Fibroblast of villous mesenchyme (primary cell): Measurements from ENCODE around the gene RBM20. TPM values are rescaled to one million over a fixed set of nuclear protein-coding genes. Genes with fewer than 3 reads are reported as not detected.

Source experiments
- DNase-seq: peaks from one replicate; pipeline ENCODE4 v3.0.0-alpha.2; 2010; ENCODE audit warnings: low read depth
- H3K4me3 ChIP-seq: 2 replicates; pipeline ENCODE4 v1.5.1; 2011; ENCODE audit warnings: low read depth, mild to moderate bottlenecking, low read length
- CTCF ChIP-seq: IDR thresholded peaks from 2 replicates; pipeline ENCODE4 v1.5.1; 2012; ENCODE audit warnings: low read depth, mild to moderate bottlenecking, low read length; ENCODE audit not compliant: insufficient read depth
- total RNA-seq: library from RNA; depleted of rRNA; stranded (reverse); fragments of >200 nt; gene quantifications from 2 replicates; pipeline ENCODE4 v1.2.3, GENCODE V29; 2012

Gene RBM20
- total RNA-seq, 1 donor: under 0.01 TPM

DNA sequence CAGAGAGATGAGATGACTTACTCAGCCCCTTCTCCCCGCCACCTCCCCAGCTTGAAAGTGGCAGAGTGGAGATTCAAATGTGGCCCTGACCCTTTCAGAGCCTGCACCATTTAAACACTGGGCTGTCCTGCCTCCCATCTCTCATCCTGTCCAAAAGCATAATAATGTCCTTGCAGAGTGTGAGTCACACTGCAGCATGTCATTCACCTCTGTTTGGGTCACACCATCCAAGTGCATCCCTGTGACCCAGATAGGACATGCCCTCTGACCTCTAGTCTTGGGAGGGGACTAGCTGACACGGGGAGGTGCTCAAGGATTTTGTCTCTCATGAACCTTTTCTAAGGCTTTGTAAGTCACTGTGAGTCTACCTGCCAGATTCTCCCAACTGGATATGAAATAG lies 138.5 kb downstream of the RBM20 start:
- no peak for TF ChIP-seq CTCF
- no peak for DNase-seq
- no peak overlapping the region for H3K4me3 ChIP-seq

DNA sequence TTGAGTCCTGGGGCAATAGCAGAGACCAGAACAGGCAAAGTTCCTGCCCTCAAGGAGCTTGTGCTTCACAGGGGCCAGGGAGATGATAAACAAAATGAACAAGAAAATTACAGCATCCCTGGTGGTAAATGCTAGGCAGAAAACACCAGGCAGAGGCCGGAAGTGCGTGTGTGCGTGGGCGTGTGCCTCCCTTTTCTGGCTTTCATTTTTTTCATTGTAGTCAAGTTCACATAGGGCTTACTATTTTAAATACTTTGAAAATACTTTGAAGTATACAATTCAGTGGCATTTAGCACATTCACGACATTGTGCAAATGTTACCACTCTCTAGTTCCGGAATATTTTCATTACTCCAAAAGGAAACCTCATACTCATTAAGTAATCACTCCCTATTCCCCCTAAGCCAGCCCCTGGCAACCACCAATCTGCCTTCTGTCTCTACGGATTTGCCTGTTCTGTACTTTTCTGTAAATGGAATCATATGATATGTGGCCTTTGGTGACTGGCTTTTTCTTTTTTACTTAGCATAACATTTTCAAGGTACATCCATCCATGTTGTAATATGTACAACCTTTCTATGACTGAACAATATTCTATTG lies 139.5 kb downstream of the RBM20 start:
- no peak for DNase-seq
- no peak overlapping the region for H3K4me3 ChIP-seq
- no peak for TF ChIP-seq CTCF

DNA sequence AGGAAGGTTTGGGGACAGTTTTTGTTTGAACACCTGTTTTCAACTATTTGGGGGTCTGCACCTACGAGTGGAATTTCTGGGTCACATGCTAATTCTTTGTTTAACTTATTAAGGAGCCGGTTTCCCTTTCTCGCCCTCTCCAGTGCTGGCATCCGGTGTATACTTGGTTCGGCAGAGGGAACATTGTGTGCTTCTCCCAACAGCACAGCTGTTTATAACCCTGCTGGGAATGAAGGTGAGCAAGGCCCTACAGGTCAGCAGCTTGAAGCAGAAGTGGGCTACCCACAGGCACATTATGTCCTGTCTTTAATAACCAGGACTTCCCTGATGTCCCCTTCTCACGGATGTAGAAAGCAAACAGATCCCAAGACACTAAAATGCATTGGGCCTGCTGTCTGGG lies 140.1 kb downstream of the RBM20 start:
- no peak for TF ChIP-seq CTCF
- H3K4me3 ChIP-seq: no peak overlapping the region
- DNase-seq: no peak

DNA sequence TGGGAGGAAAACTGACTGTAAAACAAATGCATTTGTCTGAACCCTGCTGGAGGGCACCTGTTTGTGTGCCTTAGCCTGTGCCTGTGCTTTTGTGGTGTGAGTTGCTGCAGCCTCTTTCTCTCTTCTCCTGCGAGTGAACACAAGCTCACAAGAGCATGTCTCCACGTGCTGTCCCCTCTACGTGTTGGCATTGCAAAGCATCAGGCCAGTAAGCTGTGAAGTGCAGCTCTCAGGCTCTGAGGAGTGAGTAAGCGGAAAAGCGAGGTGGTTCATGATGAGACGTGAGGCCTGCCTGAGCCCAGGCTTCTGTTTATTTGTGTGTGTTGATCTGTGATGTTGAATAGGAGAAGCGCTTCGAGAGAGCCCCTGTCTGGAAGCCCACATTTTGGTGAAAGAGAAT lies 142.0 kb downstream of the RBM20 start:
- no peak for DNase-seq
- TF ChIP-seq CTCF: no peak
- no peak overlapping the region for H3K4me3 ChIP-seq

- no peak for TF ChIP-seq CTCF
- no peak overlapping the region for H3K4me3 ChIP-seq
- no peak for DNase-seq
Observed at GRCh38 chr10:110788620-110789385, 144.7 kb downstream of the RBM20 start.

DNA sequence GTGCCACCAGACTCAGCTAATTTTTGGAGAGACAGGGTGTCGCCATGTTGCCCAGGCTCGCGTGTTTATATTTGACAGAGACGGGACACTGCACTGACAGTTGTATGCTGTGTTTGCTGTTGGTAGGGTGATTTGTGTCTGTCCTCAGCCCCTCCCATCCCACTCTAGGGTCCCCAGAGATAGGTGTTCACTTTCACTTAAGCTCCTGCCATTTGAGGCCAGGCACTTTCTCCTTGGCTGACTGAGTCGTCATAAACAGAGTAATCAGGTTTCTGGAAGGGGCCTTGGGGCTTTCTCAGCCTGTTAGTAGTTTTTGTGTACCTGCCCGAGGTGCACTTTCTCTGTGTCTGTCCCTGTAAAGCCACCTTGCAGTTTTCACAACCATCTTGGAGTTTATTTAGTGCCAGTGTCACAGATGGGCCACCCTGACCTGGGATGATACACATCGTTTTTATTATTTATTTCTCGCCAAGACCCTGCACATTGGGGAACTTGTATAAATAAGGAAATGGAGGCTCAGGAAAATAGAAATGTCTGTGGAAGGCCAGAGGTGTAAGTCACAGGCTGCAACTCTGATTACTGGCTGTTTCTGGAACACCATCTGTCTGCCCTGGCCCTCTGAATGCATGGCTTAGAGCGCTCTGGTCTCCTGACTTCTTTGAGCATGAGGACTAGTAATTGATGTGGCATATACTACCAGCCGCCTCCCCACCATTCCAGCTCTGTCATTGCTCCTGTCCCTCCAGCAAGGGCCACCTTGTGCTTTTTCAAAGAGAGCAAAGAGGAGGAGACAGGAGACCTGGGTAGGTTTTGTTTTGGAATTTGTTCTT lies 145.7 kb downstream of the RBM20 start:
- no peak overlapping the region for H3K4me3 ChIP-seq
- no peak for DNase-seq
- TF ChIP-seq CTCF: no peak
